Subcutaneous adipose tissue (tissue), 4 donors: Measurements from ENCODE around the gene DNAJC16. TPM values are rescaled to one million over a fixed set of nuclear protein-coding genes. Genes with fewer than 3 reads are reported as not detected.

Experiments used
- small RNA-seq: library from RNA; depleted of rRNA; stranded (forward); fragments of <200 nt; gene quantifications from one replicate; pipeline ENCODE3, GENCODE V24; 2016
- total RNA-seq, 4 donors: library from RNA; depleted of rRNA; stranded (reverse); fragments of >200 nt; gene quantifications; one replicate each; pipeline ENCODE4 v1.1.0, GENCODE V29; 2016
- TF ChIP-seq, protein P1 (sequence below): fragments of 450-650 bp; IDR thresholded peaks from one replicate; pipeline ENCODE4 v1.5.1; 2016; ENCODE audit warnings: low read depth, mild to moderate bottlenecking, control low read depth, antibody characterized with exemption, moderate library complexity

Gene DNAJC16
- total RNA-seq, 4 donors from 2014 or later: 12.1 to 22.3 (median 13.8) TPM

- TF ChIP-seq, protein P1, sequence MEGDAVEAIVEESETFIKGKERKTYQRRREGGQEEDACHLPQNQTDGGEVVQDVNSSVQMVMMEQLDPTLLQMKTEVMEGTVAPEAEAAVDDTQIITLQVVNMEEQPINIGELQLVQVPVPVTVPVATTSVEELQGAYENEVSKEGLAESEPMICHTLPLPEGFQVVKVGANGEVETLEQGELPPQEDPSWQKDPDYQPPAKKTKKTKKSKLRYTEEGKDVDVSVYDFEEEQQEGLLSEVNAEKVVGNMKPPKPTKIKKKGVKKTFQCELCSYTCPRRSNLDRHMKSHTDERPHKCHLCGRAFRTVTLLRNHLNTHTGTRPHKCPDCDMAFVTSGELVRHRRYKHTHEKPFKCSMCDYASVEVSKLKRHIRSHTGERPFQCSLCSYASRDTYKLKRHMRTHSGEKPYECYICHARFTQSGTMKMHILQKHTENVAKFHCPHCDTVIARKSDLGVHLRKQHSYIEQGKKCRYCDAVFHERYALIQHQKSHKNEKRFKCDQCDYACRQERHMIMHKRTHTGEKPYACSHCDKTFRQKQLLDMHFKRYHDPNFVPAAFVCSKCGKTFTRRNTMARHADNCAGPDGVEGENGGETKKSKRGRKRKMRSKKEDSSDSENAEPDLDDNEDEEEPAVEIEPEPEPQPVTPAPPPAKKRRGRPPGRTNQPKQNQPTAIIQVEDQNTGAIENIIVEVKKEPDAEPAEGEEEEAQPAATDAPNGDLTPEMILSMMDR: no peak
Measured at GRCh38 chr1:15620902-15621682, 94.4 kb downstream of the DNAJC16 start.

DNA sequence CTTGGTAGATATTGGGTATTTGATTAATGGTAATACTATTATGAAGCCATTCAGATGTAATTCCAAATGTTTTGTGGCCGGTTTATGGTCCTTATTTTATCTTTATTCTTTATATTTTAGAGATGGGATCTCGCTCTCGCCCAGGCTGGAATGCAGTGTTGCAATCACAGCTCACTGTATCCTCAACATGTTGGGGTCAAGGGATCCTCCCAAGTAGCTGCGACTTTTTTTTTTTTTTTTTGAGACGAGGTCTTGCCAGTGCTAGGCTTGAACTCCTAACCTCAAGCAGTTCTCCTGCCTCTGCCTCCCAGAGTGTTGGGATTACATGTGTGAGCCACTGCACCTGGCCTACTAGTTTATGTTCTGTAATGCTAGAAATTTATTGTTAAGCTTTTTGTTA is 95.3 kb downstream of the DNAJC16 start:
- TF ChIP-seq, protein P1: no peak

DNA sequence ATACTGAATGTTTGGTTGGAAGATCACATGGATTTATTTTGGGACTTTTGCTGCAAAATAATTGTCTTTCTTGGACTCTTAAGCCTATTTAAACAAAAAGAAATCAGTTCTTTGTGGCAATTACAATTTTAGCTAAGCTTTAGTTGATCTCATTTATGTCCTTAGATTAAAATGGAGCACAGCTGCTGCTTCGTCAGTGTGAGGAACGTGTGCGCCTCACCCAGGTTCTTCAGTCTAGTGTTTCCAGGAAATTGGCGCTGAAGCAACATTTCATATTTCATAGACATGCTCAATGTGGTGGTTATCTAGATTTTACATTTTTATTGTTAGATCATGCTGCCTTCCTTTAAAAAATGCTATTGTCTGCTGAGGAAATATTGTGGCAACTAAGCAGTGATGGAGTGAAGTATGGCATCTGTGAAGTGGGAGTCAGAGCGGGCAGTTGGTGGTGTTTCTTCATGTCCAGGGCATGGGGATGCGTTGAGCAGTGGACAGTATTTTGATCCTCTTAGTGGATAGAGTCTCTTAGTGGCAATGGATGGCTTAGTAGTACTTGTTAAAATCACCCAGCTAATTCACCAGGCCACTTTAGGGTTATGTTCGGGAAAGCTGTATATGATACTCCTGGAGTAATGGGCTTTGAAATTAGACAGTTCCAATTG is 96.2 kb downstream of the DNAJC16 start:
- TF ChIP-seq, protein P1: no peak

GRCh38 chr1:15623435-15623834 is 96.8 kb downstream of the DNAJC16 start:
- TF ChIP-seq, protein P1: no peak

GRCh38 chr1:15624133-15624714 is 97.6 kb downstream of the DNAJC16 start:
- TF ChIP-seq, protein P1: no peak

DNA sequence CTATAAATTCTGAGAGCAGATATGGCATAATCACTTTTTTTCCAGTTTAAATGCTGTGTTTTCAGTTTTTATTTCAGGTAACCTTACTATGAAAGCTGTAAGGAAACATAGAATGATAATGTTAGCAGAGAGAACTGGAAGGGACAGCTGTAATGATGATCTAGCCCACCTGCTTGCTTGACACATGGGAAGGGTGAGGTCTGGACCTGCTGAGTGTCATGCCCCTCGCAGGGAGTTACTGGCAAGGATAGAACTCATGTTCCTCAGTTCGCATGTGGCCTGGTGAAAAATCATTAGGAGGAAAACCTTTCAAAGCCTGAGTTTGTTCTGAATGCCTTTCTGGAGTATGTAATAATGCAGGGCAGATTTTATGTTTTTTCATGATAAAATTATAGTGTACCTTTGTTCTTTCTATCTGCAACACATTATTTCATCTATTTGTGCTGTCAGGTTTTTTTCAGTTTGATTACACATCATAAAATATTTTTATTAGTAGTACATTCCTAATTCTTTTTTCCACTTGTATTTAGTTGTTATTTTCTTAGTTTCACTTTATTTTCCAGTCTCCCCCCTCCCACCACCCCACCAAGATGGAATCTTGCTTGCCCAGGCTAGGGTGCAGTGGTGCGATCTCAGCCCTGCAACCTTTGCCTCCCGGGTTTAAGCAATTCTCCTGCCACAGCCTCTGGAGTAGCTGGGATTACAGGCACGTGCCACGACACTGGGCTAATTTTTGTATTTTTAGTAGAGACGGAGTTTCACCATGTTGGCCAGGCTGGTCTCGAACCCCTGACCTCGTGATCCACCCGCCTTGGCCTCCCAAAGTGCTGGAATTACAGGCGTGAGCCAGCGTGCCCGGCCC is 98.6 kb downstream of the DNAJC16 start:
- TF ChIP-seq, protein P1: no peak

Small RNA genes lying within 50 kb of the gene (small RNA-seq; reads per million reads assigned to genes)
- gene CD24P1 (not detected), gene RNU7-179P (not detected), gene SCARNA21B (not detected)

Other genes with a start within 250 kb of the DNAJC16 start
- 10 to 100 TPM; 16.6 to 47.4 (median 30.5) TPM for gene EFHD2, start 117.0 kb upstream of the DNAJC16 start, total RNA-seq
- under 1 TPM in 1 of 4 donors, not detected in 3; 0.38 TPM for gene CTRC, start 88.4 kb upstream of the DNAJC16 start, total RNA-seq
- not detected for gene CELA2A, start 70.1 kb upstream of the DNAJC16 start, total RNA-seq
- not detected for gene CELA2B, start 50.7 kb upstream of the DNAJC16 start, total RNA-seq
- gene CASP9, start 2.6 kb upstream of the DNAJC16 start, total RNA-seq: 10 to 100 TPM; 10.1 to 12.1 (median 10.3) TPM
- gene AGMAT, start 58.2 kb downstream of the DNAJC16 start, total RNA-seq: under 1 TPM in 2 of 4 donors, not detected in 2; 0.49 to 0.68 TPM
- 100 to 1,000 TPM in 3 of 4 donors, 10 to 100 TPM in 1; 88.1 to 124 (median 115) TPM for gene DDI2, start 90.6 kb downstream of the DNAJC16 start, total RNA-seq
- gene PLEKHM2, start 157.5 kb downstream of the DNAJC16 start, total RNA-seq: 10 to 100 TPM; 41.9 to 74.5 (median 55.7) TPM
- gene SLC25A34, start 209.4 kb downstream of the DNAJC16 start, total RNA-seq: 10 to 100 TPM in 1 of 4 donors, 1 to 10 TPM in 1, under 1 TPM in 2; 0.44 to 11.1 (median 1.1) TPM
- not detected for gene TMEM82, start 215.7 kb downstream of the DNAJC16 start, total RNA-seq
- gene FBLIM1, start 231.9 kb downstream of the DNAJC16 start, total RNA-seq: 10 to 100 TPM in 3 of 4 donors, 1 to 10 TPM in 1; 5.1 to 21.9 (median 14.9) TPM